Measurements from ENCODE around the gene CARD9.
"Not testable (repeated sequence)": the region's sequence is repeated elsewhere in the genome, so short reads cannot be mapped to it uniquely, and the experiment has no call there.

DNA sequence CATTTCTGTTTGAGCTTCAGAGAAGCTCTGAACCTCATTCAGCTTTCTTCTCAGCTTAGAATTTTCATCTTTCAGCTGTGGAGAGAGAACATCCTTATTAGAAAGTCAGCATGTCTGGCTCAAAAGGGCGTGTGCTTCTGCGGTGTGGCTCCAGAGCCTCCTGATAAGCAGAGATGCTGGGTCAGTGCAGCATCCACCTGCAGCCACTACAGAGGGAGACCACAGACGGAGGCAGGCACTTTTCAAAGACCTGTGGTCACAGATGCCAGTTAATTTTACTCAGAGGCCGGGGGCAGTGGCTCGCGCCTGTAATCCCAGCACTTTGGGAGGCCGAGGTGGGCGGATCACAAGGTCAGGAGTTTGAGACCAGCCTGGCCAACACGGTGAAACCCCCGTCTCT, 32.4 kb upstream of the CARD9 start:
- TF ChIP-seq, protein P1, sequence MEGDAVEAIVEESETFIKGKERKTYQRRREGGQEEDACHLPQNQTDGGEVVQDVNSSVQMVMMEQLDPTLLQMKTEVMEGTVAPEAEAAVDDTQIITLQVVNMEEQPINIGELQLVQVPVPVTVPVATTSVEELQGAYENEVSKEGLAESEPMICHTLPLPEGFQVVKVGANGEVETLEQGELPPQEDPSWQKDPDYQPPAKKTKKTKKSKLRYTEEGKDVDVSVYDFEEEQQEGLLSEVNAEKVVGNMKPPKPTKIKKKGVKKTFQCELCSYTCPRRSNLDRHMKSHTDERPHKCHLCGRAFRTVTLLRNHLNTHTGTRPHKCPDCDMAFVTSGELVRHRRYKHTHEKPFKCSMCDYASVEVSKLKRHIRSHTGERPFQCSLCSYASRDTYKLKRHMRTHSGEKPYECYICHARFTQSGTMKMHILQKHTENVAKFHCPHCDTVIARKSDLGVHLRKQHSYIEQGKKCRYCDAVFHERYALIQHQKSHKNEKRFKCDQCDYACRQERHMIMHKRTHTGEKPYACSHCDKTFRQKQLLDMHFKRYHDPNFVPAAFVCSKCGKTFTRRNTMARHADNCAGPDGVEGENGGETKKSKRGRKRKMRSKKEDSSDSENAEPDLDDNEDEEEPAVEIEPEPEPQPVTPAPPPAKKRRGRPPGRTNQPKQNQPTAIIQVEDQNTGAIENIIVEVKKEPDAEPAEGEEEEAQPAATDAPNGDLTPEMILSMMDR (conservative IDR thresholded peaks at IDR 0.05; ENCODE audit: low read depth, low read length) = not testable (repeated sequence)
- not testable (repeated sequence) for TF ChIP-seq MAZ (IDR thresholded peaks at IDR 0.05; ENCODE audit: borderline replicate concordance, low read depth, low read length); RFX5 (IDR thresholded peaks at IDR 0.05; ENCODE audit: low read depth, low read length); ELK1 (IDR thresholded peaks at IDR 0.05; ENCODE audit: borderline replicate concordance, low read depth, low read length); POLR2A (IDR thresholded peaks at IDR 0.05; ENCODE audit: low read depth, low read length); SMC3 (IDR thresholded peaks at IDR 0.05; ENCODE audit: low read depth, low read length); BHLHE40 (IDR thresholded peaks at IDR 0.05; ENCODE audit: low read depth, low read length)

All from IMR-90 (cell line).